ENCODE results near the gene CCNI.
"Not testable (repeated sequence)": the region's sequence is repeated elsewhere in the genome, so short reads cannot be mapped to it uniquely, and the experiment has no call there.

The CCNI gene

GRCh38 chr4:77040854-77041725 is 34.7 kb downstream of the CCNI start:
- no peak for DNase-seq (ENCODE audit: low read depth)

GRCh38 chr4:77040270-77040669 is 35.5 kb downstream of the CCNI start:
- no peak for DNase-seq (ENCODE audit: low read depth)

- DNase-seq (ENCODE audit: low read depth): no peak
Measured at GRCh38 chr4:77039796-77040195, 36.0 kb downstream of the CCNI start.

- no peak for DNase-seq (ENCODE audit: low read depth)
Measured at GRCh38 chr4:77037736-77038135, 38.1 kb downstream of the CCNI start.

GRCh38 chr4:77037168-77037567 is 38.6 kb downstream of the CCNI start:
- DNase-seq (ENCODE audit: low read depth): not testable (repeated sequence)

- DNase-seq (ENCODE audit: low read depth): no peak
Measured at GRCh38 chr4:77036206-77036605, 39.6 kb downstream of the CCNI start.

- no peak for DNase-seq (ENCODE audit: low read depth)
Measured at GRCh38 chr4:77035153-77035552, 40.6 kb downstream of the CCNI start.

- no peak for DNase-seq (ENCODE audit: low read depth)
Measured at GRCh38 chr4:77031544-77031943, 44.2 kb downstream of the CCNI start.

GRCh38 chr4:77029757-77030156 is 46.0 kb downstream of the CCNI start:
- not testable (repeated sequence) for DNase-seq (ENCODE audit: low read depth)

GRCh38 chr4:77028246-77028645 is 47.5 kb downstream of the CCNI start:
- no peak for DNase-seq (ENCODE audit: low read depth)

GRCh38 chr4:77026322-77026704 is 49.5 kb downstream of the CCNI start:
- no peak for DNase-seq (ENCODE audit: low read depth)

GRCh38 chr4:77025643-77026321 is 50.0 kb downstream of the CCNI start:
- no peak for DNase-seq (ENCODE audit: low read depth)

- DNase-seq (ENCODE audit: low read depth): no peak
Measured at GRCh38 chr4:77023920-77024319, 51.9 kb downstream of the CCNI start.

- DNase-seq (ENCODE audit: low read depth): no peak
Measured at GRCh38 chr4:77022560-77023179, 53.1 kb downstream of the CCNI start.

- DNase-seq (ENCODE audit: low read depth): no peak
Measured at GRCh38 chr4:77021614-77022089, 54.1 kb downstream of the CCNI start.

GRCh38 chr4:77020017-77020416 is 55.8 kb downstream of the CCNI start:
- no peak for DNase-seq (ENCODE audit: low read depth)

- no peak for DNase-seq (ENCODE audit: low read depth)
Measured at GRCh38 chr4:77015390-77015789, 60.4 kb downstream of the CCNI start.

GRCh38 chr4:77014256-77014655 is 61.5 kb downstream of the CCNI start:
- DNase-seq (ENCODE audit: low read depth): no peak

- DNase-seq (ENCODE audit: low read depth): no peak
Measured at GRCh38 chr4:77012726-77013125, 63.1 kb downstream of the CCNI start.

GRCh38 chr4:77010841-77011354 is 64.9 kb downstream of the CCNI start:
- DNase-seq (ENCODE audit: low read depth): no peak

GRCh38 chr4:77009511-77010115 is 66.2 kb downstream of the CCNI start:
- DNase-seq (ENCODE audit: low read depth): no peak

Measured in activated T-helper 9 cell treated with anti-CD3 and anti-CD28 coated beads, Interleukin-2, amount 50 U/mL, for 16 hours (primary cell).